B cell (primary cell): ENCODE data around the gene MAB21L3. TPM values are rescaled to one million over a fixed set of nuclear protein-coding genes. Genes with fewer than 3 reads are reported as not detected.

Experiments used
- ATAC-seq: fragments of 200-7000 bp; cut with Tn5 transposase; one replicate; pipeline ENCODE4 v1.10.0; 2021; ENCODE audit warnings: low read depth, mild to moderate bottlenecking, moderate number of reproducible peaks, moderate library complexity
- CTCF ChIA-PET: fragments of 350-600 bp; sonication (Branson Sonifier 250); formaldehyde crosslinking; loops from one replicate; lab custom pipeline; 2021; ENCODE audit warnings: antibody characterized with exemption, inconsistent platforms; lab: Charles Lee
- POLR2A ChIA-PET: fragments of 350-600 bp; sonication (Branson Sonifier 250); formaldehyde crosslinking; loops from one replicate; lab custom pipeline; 2021; ENCODE audit warnings: antibody characterized with exemption; lab: Charles Lee
- DNase-seq: peaks from one replicate; pipeline ENCODE4 v3.0.0; 2013
- H2AFZ ChIP-seq: 2 replicates; pipeline ENCODE4 v1.6.1; 2012; ENCODE audit warnings: mild to moderate bottlenecking, low read depth, low read length; ENCODE audit not compliant: insufficient read depth, poor library complexity, severe bottlenecking
- H3K27ac ChIP-seq, 2 donors: 1 replicate in 1 of 2; 2 replicates in 1 of 2; pipeline ENCODE4 v1.5.1; 2012 to 2013; ENCODE audit warnings: low read length in 2 of 2, mild to moderate bottlenecking in 2 of 2, moderate library complexity in 1 of 2
- H3K27me3 ChIP-seq, 4 experiments: fragments of 200-600 bp in 1 of 4; sonication (generic) in 1 of 4; replicated peaks in 1 of 4; 1 replicate in 2 of 4; 2 replicates in 2 of 4; pipeline versions ENCODE4 v1.6.1 to v1.7.0; 2013 to 2016; ENCODE audit warnings: low read length in 3 of 4, mild to moderate bottlenecking in 2 of 4, mixed read lengths in 1 of 4, moderate library complexity in 1 of 4; ENCODE audit not compliant: insufficient read depth in 4 of 4, control insufficient read depth in 3 of 4; ENCODE audit errors: control extremely low read depth in 1 of 4
- H3K36me3 ChIP-seq, 2 experiments: replicated peaks in 1 of 2; 1 replicate in 1 of 2; 2 replicates in 1 of 2; pipeline versions ENCODE4 v1.6.1 to v1.7.1; 2013; ENCODE audit warnings: low read length in 1 of 2; ENCODE audit not compliant: insufficient read depth in 2 of 2, control insufficient read depth in 1 of 2; ENCODE audit errors: control extremely low read depth in 1 of 2, extremely low read depth in 1 of 2
- H3K4me1 ChIP-seq, 2 donors: fragments of 200-600 bp in 1 of 2; sonication (generic) in 1 of 2; 1 replicate in 1 of 2; 2 replicates in 1 of 2; pipeline versions ENCODE4 v1.5.1 to v1.6.1; 2013 to 2017; ENCODE audit warnings: low read length in 2 of 2; ENCODE audit not compliant: control insufficient read depth in 2 of 2, insufficient read depth in 2 of 2
- H3K4me2 ChIP-seq: replicated peaks from 2 replicates; pipeline ENCODE3; 2012; ENCODE audit warnings: mild to moderate bottlenecking, low read depth, low read length; ENCODE audit not compliant: poor library complexity, severe bottlenecking
- H3K4me3 ChIP-seq, 5 experiments: fragments of 200-600 bp in 1 of 5; sonication (generic) in 1 of 5; 1 replicate in 3 of 5; 2 replicates in 2 of 5; pipeline versions ENCODE4 v1.5.1 to v1.7.0; 2011 to 2016; ENCODE audit warnings: low read length in 4 of 5, mild to moderate bottlenecking in 4 of 5, low read depth in 2 of 5, control low read depth in 1 of 5, moderate library complexity in 1 of 5; ENCODE audit not compliant: insufficient read depth in 1 of 5; ENCODE audit errors: control extremely low read depth in 1 of 5, extremely low read depth in 1 of 5
- H3K79me2 ChIP-seq: fragments of 200-600 bp; sonication (generic); one replicate; pipeline ENCODE4 v1.6.0; 2016; ENCODE audit warnings: low read length; ENCODE audit not compliant: control insufficient read depth, insufficient read depth
- H3K9ac ChIP-seq: fragments of 200-600 bp; sonication (generic); 2 replicates; pipeline ENCODE4 v1.6.1; 2017; ENCODE audit warnings: mild to moderate bottlenecking, low read length, moderate library complexity
- H3K9me3 ChIP-seq, 3 donors: one replicate each; pipeline versions ENCODE4 v1.6.1 to v1.7.1; 2013; ENCODE audit warnings: low read length in 2 of 3; ENCODE audit not compliant: control insufficient read depth in 2 of 3, insufficient read depth in 1 of 3; ENCODE audit errors: control extremely low read depth in 1 of 3
- H4K20me1 ChIP-seq: 2 replicates; pipeline ENCODE4 v1.6.0; 2012; ENCODE audit warnings: mild to moderate bottlenecking, low read length; ENCODE audit not compliant: insufficient read depth, control insufficient read depth, poor library complexity, severe bottlenecking
- H3K27ac Mint-ChIP-seq: one replicate; pipeline ENCODE4 v1.8.0; 2021; ENCODE audit warnings: mixed read lengths
- H3K27me3 Mint-ChIP-seq: one replicate; pipeline ENCODE4 v1.8.0; 2021; ENCODE audit warnings: mixed read lengths
- H3K4me1 Mint-ChIP-seq: one replicate; pipeline ENCODE4 v1.8.0; 2021; ENCODE audit warnings: mixed read lengths
- H3K4me3 Mint-ChIP-seq: one replicate; pipeline ENCODE4 v1.8.0; 2021; ENCODE audit warnings: mixed read lengths
- H3K9me3 Mint-ChIP-seq: one replicate; pipeline ENCODE4 v1.8.0; 2022; ENCODE audit warnings: mixed read lengths; ENCODE audit not compliant: insufficient read depth
- EZH2 ChIP-seq: IDR thresholded peaks from 2 replicates; pipeline ENCODE4 v1.6.1; 2012; ENCODE audit warnings: borderline replicate concordance, low read depth, mild to moderate bottlenecking, moderate library complexity, low read length; ENCODE audit not compliant: insufficient read depth, poor library complexity, severe bottlenecking
- WGBS: methylation state at CpG from one replicate; pipeline ENCODE4 v1.1.5; 2013; ENCODE audit warnings: missing lambda C conversion rate; ENCODE audit not compliant: insufficient coverage; 5-methylcytosine and 5-hydroxymethylcytosine counted together
- intact Hi-C: fragments of 100-400 bp; cut with micrococcal nuclease; formaldehyde crosslinking; loops from one replicate; pipeline ENCODE4 v1.10.0; 2022
- polyA plus RNA-seq: library from polyadenylated mRNA; depleted of rRNA; stranded (reverse); fragments of >200 nt; gene quantifications from 2 replicates; pipeline ENCODE4 v1.2.3, GENCODE V29; 2012
- total RNA-seq, 2 donors: library from RNA; stranded (reverse); fragments of 120-200 nt in 1 of 2; gene quantifications; 1 replicate in 1 of 2; 2 replicates in 1 of 2; pipeline versions ENCODE4 v1.2.3 to v1.2.4, GENCODE V29; 2013 to 2022
- TF ChIP-seq, protein P1 (sequence below): fragments of 200-600 bp; IDR thresholded peaks from one replicate; pipeline ENCODE4 v1.8.0; 2022; ENCODE audit warnings: antibody characterized with exemption, mild to moderate bottlenecking

Gene MAB21L3
- total and polyA plus RNA-seq, 2 donors (not counting 1 experiment from before 2014, with no cell fraction given), result not detected

- 64% methylated on average over 7 of the region's 8 CpGs for WGBS
- Histone ChIP-seq H4K20me1 (no peaks in the 10 kb centered on the region), H3K4me3 (no peak overlapping the region), H2AFZ (no peak overlapping the region), H3K36me3 (no peaks in the 10 kb centered on the region), H3K27ac (no peak overlapping the region), H3K4me2 (no peak overlapping the region), H3K9me3 (no peaks in the 10 kb centered on the region), H3K27me3 (peaks cover 0 to 10% (median 1%) of the 10 kb centered on the region in 4 experiments), H3K79me2 (no peaks in the 10 kb centered on the region), H3K4me1 (no peaks in the 10 kb centered on the region), H3K9ac (no peak overlapping the region)
- no peaks in the 10 kb centered on the region for H3K9me3 Mint-ChIP-seq
- TF ChIP-seq, protein P1, sequence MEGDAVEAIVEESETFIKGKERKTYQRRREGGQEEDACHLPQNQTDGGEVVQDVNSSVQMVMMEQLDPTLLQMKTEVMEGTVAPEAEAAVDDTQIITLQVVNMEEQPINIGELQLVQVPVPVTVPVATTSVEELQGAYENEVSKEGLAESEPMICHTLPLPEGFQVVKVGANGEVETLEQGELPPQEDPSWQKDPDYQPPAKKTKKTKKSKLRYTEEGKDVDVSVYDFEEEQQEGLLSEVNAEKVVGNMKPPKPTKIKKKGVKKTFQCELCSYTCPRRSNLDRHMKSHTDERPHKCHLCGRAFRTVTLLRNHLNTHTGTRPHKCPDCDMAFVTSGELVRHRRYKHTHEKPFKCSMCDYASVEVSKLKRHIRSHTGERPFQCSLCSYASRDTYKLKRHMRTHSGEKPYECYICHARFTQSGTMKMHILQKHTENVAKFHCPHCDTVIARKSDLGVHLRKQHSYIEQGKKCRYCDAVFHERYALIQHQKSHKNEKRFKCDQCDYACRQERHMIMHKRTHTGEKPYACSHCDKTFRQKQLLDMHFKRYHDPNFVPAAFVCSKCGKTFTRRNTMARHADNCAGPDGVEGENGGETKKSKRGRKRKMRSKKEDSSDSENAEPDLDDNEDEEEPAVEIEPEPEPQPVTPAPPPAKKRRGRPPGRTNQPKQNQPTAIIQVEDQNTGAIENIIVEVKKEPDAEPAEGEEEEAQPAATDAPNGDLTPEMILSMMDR, result no peak
- TF ChIP-seq EZH2, result no peak
- no peak overlapping the region for H3K27ac Mint-ChIP-seq
- peaks cover 1% of the 10 kb centered on the region for H3K4me1 Mint-ChIP-seq
- CTCF ChIA-PET, result interaction anchor here (5.6 kb wide), 1 partner anchor 350 kb away, joined by 32 read pairs; no protein-coding TSS in a partner anchor
- ATAC-seq (no peak), DNase-seq (no peak)
- POLR2A ChIA-PET, result no interaction called here
- intact Hi-C loops, result loop anchor here (10.0 kb wide), 1 partner anchor 991 kb away; the partner anchor contains the start of gene TRIM45
- peaks cover 18% of the 10 kb centered on the region for H3K27me3 Mint-ChIP-seq
- H3K4me3 Mint-ChIP-seq, result no peak overlapping the region
These were observed 22.7 kb downstream of the MAB21L3 start for GRCh38 chr1:116133696-116134475.

- Histone ChIP-seq H2AFZ (no peak overlapping the region), H3K9me3 (no peaks in the 10 kb centered on the region), H3K4me3 (no peak overlapping the region), H3K9ac (no peak overlapping the region), H3K4me2 (no peak overlapping the region), H3K27me3 (peaks cover 0 to 7% (median 1%) of the 10 kb centered on the region in 4 experiments), H4K20me1 (no peaks in the 10 kb centered on the region), H3K36me3 (no peaks in the 10 kb centered on the region), H3K27ac (no peak overlapping the region), H3K79me2 (no peaks in the 10 kb centered on the region), H3K4me1 (no peaks in the 10 kb centered on the region)
- ATAC-seq (no peak), DNase-seq (no peak)
- Mint-ChIP-seq H3K27me3 (peaks cover 15% of the 10 kb centered on the region), H3K27ac (no peak overlapping the region), H3K4me1 (peaks cover 5% of the 10 kb centered on the region), H3K4me3 (no peak overlapping the region), H3K9me3 (no peaks in the 10 kb centered on the region)
- WGBS, result 62% methylated on average over 2 of the region's 2 CpGs
- ChIA-PET POLR2A (no interaction called here), CTCF (interaction anchor here (5.6 kb wide), 1 partner anchor 350 kb away, joined by 32 read pairs; no protein-coding TSS in a partner anchor)
- intact Hi-C loops, result loop anchor here (10.0 kb wide), 1 partner anchor 990 kb away; the partner anchor contains the start of gene TRIM45
- no peak for TF ChIP-seq EZH2
- TF ChIP-seq, protein P1, result no peak
These were observed 23.2 kb downstream of the MAB21L3 start for GRCh38 chr1:116134476-116134773.
